ENCODE measurements around the gene DNM3. TPM values are rescaled to one million over a fixed set of nuclear protein-coding genes. Genes with fewer than 3 reads are reported as not detected.
A peak's percentile ranks its signal among the peaks of the same experiment; 100 is the strongest.

Gene DNM3
- total RNA-seq (2014; rRNA removed; shearing (Covaris generic)) (0.11 and 2.1 TPM in 2 replicates), polyA plus RNA-seq (2016; fragmentation: Nextera tagmentation; extraction: Ambion mirVana) (1.4 and 1.8 TPM in 2 replicates)

GRCh38 chr1:171841050-171841910 lies at the start of gene DNM3:
Gene DNM3, plus strand, starts transcription at chr1:171841498. Its CDS starts 159 bp downstream, at chr1:171841657.
- no peaks in the 10 kb centered on the region for H3K79me2 ChIP-seq (ENCODE audit: insufficient read depth)
- peaks cover 20% of the 10 kb centered on the region for H3F3A ChIP-seq (ENCODE audit: insufficient read depth)
- TF ChIP-seq EZH2 (IDR thresholded peaks at IDR 0.05; ENCODE audit: insufficient read depth, poor library complexity, severe bottlenecking) (no peak), EZH2phosphoT487 (IDR thresholded peaks at IDR 0.05; ENCODE audit: insufficient read depth, low read depth) (no peak)
- in situ Hi-C loops (cut with MboI): no loop called here
- peak; percentile 90 for DNase-seq
- WGBS, 2 experiments (ENCODE audit: low coverage in 1 of 2, low lambda C conversion rate in 2 of 2, missing lambda C conversion rate in 2 of 2): 1 to 2% methylated on average over 52 to 71 of the region's 85 CpGs
- peak within 1 kb of the TSS; percentile 90 for H2AFZ ChIP-seq
- H3K9me3 ChIP-seq (ENCODE audit: low read depth): no peaks in the 10 kb centered on the region
- H4K20me1 ChIP-seq (ENCODE audit: insufficient read depth): no peaks in the 10 kb centered on the region
- H3K27me3 ChIP-seq (replicated peaks; ENCODE audit: insufficient read depth): no peaks in the 10 kb centered on the region; the same call in 1 of the 2 replicates
- peak within 1 kb of the TSS; percentile 85 for H3K4me2 ChIP-seq (ENCODE audit: unreplicated experiment)
- peak within 1 kb of the TSS; percentile 77 for H3K9ac ChIP-seq
- H3K9me2 ChIP-seq (ENCODE audit: insufficient read depth): no peaks in the 10 kb centered on the region; the same call in 1 of the 2 replicates
- H3K4me1 ChIP-seq (ENCODE audit: insufficient read depth): no peaks in the 10 kb centered on the region
- H3K4me3 ChIP-seq: peak within 1 kb of the TSS; percentile 79
- H3K36me3 ChIP-seq (ENCODE audit: low read depth): no peaks in the 10 kb centered on the region
- peak within 1 kb of the TSS; percentile 54 for H3K27ac ChIP-seq

- no peak for TF ChIP-seq EZH2phosphoT487 (IDR thresholded peaks at IDR 0.05; ENCODE audit: insufficient read depth, low read depth)
- no peak for TF ChIP-seq EZH2 (IDR thresholded peaks at IDR 0.05; ENCODE audit: insufficient read depth, poor library complexity, severe bottlenecking)
- in situ Hi-C loops (cut with MboI): no loop called here
- Histone ChIP-seq H3K9me2 (ENCODE audit: insufficient read depth) (no peaks in the 10 kb centered on the region), H3F3A (ENCODE audit: insufficient read depth) (peaks cover 47% of the 10 kb centered on the region), H3K9ac (no peak overlapping the region), H3K4me3 (no peak overlapping the region), H3K79me2 (ENCODE audit: insufficient read depth) (peaks cover 47% of the 10 kb centered on the region), H3K27me3 (replicated peaks; ENCODE audit: insufficient read depth) (no peaks in the 10 kb centered on the region), H3K27ac (peak overlapping the region; percentile 89; the same call in 1 of the 2 replicates), H3K4me2 (ENCODE audit: unreplicated experiment) (no peak overlapping the region), H3K9me3 (ENCODE audit: low read depth) (no peaks in the 10 kb centered on the region), H3K36me3 (ENCODE audit: low read depth) (peaks cover 30% of the 10 kb centered on the region), H3K4me1 (ENCODE audit: insufficient read depth) (peaks cover 37% of the 10 kb centered on the region), H4K20me1 (ENCODE audit: insufficient read depth) (no peaks in the 10 kb centered on the region), H2AFZ (no peak overlapping the region)
- no peak for DNase-seq
- 88 to 92% methylated on average over 7 of the region's 7 CpGs for WGBS, 2 experiments (ENCODE audit: low coverage in 1 of 2, low lambda C conversion rate in 2 of 2, missing lambda C conversion rate in 2 of 2)
Measured at GRCh38 chr1:171792656-171793369, 48.5 kb upstream of the DNM3 start.

GRCh38 chr1:171793636-171794035 lies 47.7 kb upstream of the DNM3 start:
- no peaks in the 10 kb centered on the region for H4K20me1 ChIP-seq (ENCODE audit: insufficient read depth)
- H3K4me2 ChIP-seq (ENCODE audit: unreplicated experiment): peak overlapping the region; percentile 52
- WGBS, 2 experiments (ENCODE audit: low coverage in 1 of 2, low lambda C conversion rate in 2 of 2, missing lambda C conversion rate in 2 of 2): 93 to 95% methylated on average over 1 of the region's 1 CpG
- H3K27ac ChIP-seq: peak overlapping the region; percentile 89
- in situ Hi-C loops (cut with MboI): no loop called here
- no peaks in the 10 kb centered on the region for H3K27me3 ChIP-seq (replicated peaks; ENCODE audit: insufficient read depth)
- no peaks in the 10 kb centered on the region for H3K9me3 ChIP-seq (ENCODE audit: low read depth)
- peaks cover 45% of the 10 kb centered on the region for H3K79me2 ChIP-seq (ENCODE audit: insufficient read depth)
- H2AFZ ChIP-seq: no peak overlapping the region
- TF ChIP-seq EZH2phosphoT487 (IDR thresholded peaks at IDR 0.05; ENCODE audit: insufficient read depth, low read depth): no peak
- no peak for TF ChIP-seq EZH2 (IDR thresholded peaks at IDR 0.05; ENCODE audit: insufficient read depth, poor library complexity, severe bottlenecking)
- peaks cover 38% of the 10 kb centered on the region for H3F3A ChIP-seq (ENCODE audit: insufficient read depth)
- H3K36me3 ChIP-seq (ENCODE audit: low read depth): peaks cover 30% of the 10 kb centered on the region
- H3K9me2 ChIP-seq (ENCODE audit: insufficient read depth): no peaks in the 10 kb centered on the region
- peaks cover 30% of the 10 kb centered on the region for H3K4me1 ChIP-seq (ENCODE audit: insufficient read depth)
- peak overlapping the region; percentile 38 for H3K9ac ChIP-seq
- H3K4me3 ChIP-seq: peak overlapping the region; percentile 17; the same call in 1 of the 2 replicates
- peak; percentile 51 for DNase-seq

GRCh38 chr1:171794085-171794484 lies 47.2 kb upstream of the DNM3 start:
- H3K36me3 ChIP-seq (ENCODE audit: low read depth): peaks cover 30% of the 10 kb centered on the region
- H3K79me2 ChIP-seq (ENCODE audit: insufficient read depth): peaks cover 45% of the 10 kb centered on the region
- H3K4me2 ChIP-seq (ENCODE audit: unreplicated experiment): peak overlapping the region; percentile 52
- no peaks in the 10 kb centered on the region for H3K9me2 ChIP-seq (ENCODE audit: insufficient read depth)
- H3F3A ChIP-seq (ENCODE audit: insufficient read depth): peaks cover 35% of the 10 kb centered on the region
- H3K4me3 ChIP-seq: peak overlapping the region; percentile 17; the same call in 1 of the 2 replicates
- H3K4me1 ChIP-seq (ENCODE audit: insufficient read depth): peaks cover 28% of the 10 kb centered on the region
- peak overlapping the region; percentile 38 for H3K9ac ChIP-seq
- H4K20me1 ChIP-seq (ENCODE audit: insufficient read depth): no peaks in the 10 kb centered on the region
- no peaks in the 10 kb centered on the region for H3K9me3 ChIP-seq (ENCODE audit: low read depth)
- no peaks in the 10 kb centered on the region for H3K27me3 ChIP-seq (replicated peaks; ENCODE audit: insufficient read depth)
- in situ Hi-C loops (cut with MboI): no loop called here
- peak; percentile 88 for DNase-seq
- TF ChIP-seq EZH2 (IDR thresholded peaks at IDR 0.05; ENCODE audit: insufficient read depth, poor library complexity, severe bottlenecking) (no peak), EZH2phosphoT487 (IDR thresholded peaks at IDR 0.05; ENCODE audit: insufficient read depth, low read depth) (peak; percentile 77; the same call in 1 of the 2 replicates)
- H3K27ac ChIP-seq: peak overlapping the region; percentile 89
- 18 to 23% methylated on average over 4 of the region's 4 CpGs for WGBS, 2 experiments (ENCODE audit: low coverage in 1 of 2, low lambda C conversion rate in 2 of 2, missing lambda C conversion rate in 2 of 2)
- H2AFZ ChIP-seq: no peak overlapping the region

All from GM23248 (cell line).